CD4-positive, alpha-beta T cell treated with Interleukin-17A for 1 hour (primary cell): ENCODE results near the gene TLR5.
"Not testable (repeated sequence)": the region's sequence is repeated elsewhere in the genome, so short reads cannot be mapped to it uniquely, and the experiment has no call there.

Source experiments
- DNase-seq: peaks from one replicate; pipeline ENCODE4 v3.0.0-alpha.2; 2020

TLR5 gene, protein sequence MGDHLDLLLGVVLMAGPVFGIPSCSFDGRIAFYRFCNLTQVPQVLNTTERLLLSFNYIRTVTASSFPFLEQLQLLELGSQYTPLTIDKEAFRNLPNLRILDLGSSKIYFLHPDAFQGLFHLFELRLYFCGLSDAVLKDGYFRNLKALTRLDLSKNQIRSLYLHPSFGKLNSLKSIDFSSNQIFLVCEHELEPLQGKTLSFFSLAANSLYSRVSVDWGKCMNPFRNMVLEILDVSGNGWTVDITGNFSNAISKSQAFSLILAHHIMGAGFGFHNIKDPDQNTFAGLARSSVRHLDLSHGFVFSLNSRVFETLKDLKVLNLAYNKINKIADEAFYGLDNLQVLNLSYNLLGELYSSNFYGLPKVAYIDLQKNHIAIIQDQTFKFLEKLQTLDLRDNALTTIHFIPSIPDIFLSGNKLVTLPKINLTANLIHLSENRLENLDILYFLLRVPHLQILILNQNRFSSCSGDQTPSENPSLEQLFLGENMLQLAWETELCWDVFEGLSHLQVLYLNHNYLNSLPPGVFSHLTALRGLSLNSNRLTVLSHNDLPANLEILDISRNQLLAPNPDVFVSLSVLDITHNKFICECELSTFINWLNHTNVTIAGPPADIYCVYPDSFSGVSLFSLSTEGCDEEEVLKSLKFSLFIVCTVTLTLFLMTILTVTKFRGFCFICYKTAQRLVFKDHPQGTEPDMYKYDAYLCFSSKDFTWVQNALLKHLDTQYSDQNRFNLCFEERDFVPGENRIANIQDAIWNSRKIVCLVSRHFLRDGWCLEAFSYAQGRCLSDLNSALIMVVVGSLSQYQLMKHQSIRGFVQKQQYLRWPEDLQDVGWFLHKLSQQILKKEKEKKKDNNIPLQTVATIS

DNA sequence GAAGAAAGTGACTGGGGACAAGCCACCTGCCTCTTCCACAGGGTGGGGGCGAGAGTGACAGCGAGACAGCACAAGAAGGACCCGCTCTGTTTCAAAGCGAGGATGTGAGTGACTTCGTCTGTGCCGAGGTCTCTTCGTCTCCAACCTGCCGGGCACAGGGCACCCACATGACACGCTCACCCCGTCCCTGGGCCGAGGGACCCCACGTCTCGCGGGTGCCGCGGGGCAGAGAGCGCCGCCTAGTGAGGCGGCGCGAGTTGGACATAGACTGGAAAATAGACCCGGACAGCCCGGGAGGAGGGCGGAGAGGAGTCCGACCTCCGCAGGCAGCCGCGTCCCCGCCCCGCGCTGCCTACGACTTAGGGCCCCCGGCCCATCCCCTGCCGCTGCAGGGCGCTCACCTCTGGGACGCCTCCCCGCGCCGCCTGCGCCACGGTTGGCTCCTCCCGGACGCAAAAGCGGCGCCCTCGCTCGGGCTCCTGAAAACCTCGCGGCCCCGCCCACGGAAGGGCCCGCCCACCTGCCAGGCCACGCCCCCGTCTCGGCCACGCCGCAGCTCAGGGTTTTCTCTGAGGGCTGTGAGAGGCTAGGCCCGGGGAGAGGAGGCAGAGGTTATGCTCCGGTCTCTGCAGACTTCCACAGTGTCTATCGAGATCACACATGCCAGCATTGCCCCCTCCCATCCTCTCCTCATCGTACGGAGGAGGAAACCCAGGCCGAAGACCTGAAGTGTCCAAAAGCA, at the start of gene TLR5:
TLR5 (minus strand) TSS at position 454 of the 742 bp plus-strand sequence. CDS start 30,217 bp downstream, outside the sequence.
- DNase-seq, result peak; percentile 92

DNA sequence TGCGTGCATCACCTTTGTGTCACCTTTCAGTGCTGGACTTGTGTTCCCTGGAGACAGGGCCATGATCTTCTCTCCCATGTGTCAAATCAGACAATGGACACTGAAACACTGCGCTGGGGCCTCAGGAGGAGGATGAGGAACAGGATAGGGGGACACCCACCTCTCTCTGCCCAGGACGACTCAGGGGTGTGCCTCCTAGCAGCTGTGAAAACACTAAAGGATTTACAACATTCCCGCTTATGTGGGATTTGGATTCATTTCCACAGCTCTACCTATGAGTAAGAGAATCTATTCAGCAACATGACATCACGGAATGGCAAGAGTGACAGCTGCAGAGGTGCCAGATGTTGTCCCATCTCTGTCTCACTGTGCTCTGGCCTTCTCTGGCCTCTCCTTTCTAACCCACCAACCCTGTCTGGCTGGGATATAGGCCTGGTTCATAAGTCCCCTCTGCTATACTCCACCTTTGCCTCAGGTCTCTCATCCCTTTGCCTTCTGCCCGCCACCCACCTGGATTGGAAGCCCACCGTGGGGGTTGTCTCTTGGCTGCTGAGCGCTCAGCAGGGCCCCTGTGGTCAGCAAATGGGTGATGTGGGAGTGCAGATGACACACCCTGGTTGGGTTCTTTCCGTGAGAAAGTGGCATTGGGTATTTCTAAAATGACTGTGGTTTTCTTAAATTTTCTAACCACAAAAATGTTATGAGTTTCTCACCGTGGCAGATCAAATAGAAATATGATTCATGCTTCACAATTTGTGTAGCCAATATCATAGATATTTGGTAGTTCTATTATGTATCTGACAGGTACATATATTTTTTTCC, 47.1 kb upstream of the TLR5 start:
- peak; percentile 62 for DNase-seq

DNA sequence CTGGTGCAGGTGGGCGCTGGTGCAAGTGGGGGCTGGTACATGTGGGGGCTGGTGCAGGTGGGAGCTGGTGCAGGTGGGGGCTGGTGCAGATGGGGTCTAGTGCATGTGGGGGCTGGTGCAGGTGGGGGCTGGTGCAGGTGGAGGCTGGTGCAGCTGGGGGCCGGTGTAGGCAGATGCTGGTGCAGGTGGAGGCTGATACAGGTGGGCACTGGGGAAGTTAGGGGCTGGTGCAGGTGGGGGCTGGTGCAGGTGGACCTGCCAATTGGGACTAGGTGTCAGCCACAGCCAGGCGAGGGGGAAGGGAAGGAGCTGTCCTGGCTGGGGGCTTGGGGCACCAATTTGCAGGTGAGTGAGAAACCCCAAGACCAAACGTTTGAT, 46.5 kb upstream of the TLR5 start:
- DNase-seq, result no peak

DNA sequence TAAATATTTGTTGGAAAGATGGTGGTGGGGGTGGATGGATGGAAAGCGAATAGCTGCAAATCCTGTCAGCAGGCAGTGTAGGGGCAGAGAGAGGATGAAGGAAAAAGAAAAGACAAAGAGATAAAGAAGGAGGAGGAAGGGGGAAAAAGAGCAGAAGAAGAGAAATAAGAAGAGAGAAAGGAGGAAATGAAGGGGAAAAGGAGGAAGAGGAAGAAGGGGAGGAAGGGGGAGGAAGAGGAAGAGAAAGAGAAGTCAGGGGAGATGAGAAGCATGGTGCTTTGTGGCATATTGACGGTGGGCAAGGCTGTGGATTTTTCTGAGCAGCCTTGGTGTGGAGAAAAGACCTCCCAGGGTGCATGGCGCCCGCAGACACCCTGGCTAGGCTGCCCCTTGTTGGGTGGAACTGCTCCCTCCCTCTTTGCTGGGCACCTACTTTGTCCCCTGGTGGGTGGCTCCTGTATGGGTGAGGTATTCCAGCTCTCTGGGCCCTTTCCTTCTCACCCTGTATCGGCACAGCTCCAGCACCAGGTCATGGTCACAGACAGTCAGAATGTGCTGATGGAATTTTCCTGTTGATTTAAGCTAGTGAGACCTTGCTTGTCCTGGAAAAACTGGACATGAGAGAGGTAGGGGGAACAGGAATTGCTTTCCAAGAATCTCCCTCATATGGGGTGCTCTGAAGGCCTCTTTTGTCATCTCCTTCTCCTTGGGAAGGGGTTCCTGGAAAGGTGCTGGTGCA, 45.7 kb upstream of the TLR5 start:
- DNase-seq, result no peak

DNA sequence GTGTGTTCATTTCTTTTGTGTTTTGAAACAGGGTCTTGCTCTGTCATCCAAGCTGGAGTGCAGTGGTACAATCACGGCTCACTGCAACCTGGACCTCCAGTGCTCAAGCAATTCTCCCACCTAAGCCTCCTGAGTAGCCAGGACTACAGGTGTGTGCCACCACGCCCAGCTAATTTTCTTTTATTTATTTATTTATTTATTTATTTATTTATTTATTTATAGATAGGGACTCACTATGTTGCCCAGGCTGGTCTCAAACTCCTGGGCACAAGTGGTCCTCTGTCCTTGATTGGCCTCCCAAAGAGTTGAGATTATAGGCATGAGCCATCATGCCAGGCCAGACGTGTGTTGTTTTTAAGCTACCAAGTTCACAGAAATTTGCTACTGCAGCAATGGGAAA, 43.8 kb upstream of the TLR5 start:
- no peak for DNase-seq

DNA sequence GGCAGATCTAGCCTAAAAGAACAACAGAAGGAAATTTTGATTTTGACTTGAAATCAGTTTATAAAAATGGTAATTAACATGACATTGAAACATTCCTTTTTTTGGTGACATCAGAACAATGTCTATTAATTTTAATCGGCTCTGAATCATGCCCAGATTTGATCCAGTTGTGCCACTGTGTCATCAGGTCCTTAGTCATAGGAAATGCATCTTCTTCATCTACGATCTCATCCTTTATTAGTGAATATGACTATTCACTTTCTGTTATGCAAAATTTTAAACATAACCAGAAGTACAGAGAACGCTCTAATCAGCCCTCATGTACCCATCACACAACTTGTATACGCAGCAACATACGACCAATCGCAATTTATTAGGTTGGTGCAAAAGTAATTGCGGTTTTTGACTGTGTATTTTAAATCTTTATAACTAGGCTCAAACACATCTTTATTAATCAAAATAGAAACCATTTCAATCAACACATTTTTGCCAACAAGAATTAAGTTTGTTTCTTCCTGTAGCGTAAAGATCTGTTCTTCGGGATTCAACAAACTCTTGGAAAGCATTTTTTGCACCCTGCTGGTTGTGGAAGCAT, 40.3 kb upstream of the TLR5 start:
- no peak for DNase-seq

DNA sequence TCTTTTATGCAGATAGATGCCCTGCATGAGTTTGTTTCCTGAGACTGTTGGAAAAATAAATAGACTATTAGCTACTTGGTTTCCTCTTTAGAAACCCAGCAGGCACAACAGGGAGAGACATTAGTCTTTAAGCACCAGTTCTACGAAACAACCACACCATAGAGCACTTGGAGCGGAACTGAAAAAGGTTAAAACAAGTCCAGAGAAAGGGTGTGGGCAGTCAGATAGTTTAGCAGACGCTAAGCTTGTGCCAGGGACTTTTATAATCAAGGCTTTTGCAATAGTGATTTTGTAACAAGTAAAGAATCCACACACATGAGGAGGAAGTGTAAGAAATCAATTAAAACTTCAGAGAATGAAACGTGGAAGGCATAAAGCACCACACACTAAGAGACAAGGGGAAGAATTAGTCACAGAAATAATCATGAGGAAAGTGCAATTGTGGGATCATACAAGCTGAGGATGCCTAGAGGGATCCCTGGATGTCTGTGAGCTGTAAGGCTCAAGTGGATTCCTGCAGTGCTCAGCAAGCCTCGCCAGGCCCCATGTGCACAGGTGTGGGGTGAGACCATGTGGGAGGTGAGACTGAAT, 37.8 kb upstream of the TLR5 start:
- peak; percentile 26 for DNase-seq

DNA sequence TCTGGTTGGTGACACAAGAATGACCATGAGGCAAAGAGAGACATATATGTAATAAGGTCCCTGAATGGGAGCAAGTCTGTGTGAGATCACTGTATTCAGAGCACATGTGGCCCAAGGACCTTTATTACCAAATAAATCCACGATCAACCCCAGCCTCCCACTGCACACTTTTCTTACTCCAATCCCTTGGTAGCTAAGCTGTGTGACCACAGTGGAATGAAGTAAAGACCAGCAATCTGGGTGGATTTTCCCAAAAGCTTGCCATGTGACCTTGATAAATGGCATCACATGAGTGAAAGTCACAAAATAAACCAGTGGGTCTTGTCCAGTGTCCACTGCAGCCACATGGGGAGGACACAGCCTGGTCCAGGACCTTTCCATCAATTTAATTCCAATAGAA, 36.7 kb upstream of the TLR5 start:
- no peak for DNase-seq

DNA sequence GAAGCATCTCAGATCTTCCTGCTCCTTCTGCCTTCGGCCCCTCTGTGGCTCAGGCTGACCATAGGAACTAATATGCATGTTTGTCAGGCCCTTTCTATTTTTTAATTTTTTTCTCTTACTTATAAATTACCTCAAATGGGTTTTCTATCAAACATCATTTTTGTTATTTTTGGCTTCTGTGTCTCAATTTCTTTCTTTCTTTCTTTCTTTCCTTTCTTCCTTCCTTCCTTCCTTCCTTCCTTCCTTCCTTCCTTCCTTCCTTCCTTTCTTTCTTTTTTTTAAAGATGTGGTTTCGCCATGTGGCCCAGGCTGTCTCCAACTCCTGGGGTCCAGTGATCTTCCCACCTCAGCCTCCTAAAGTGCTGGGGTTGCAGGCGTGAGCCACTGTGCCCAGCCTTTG, 36.2 kb upstream of the TLR5 start:
- no peak for DNase-seq

DNA sequence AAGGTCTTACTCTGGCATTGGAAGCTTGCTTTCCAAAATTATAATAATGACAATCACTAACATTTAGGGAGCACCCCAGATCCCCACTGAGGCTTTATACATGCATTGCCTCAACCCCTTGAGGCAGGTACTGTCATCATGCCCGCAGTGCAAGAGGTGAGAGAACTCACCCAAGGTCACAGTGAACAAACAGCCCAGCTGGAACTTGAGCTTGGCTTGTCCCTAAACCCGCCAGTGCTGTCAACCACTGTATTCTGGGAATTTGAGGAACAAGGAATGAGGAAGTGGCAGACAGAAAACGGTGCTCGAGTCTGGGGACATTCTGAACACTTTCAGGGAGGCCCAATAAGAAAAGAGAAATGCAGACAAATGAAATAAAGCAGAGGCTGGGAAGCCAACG, 34.6 kb upstream of the TLR5 start:
- DNase-seq, result no peak

DNA sequence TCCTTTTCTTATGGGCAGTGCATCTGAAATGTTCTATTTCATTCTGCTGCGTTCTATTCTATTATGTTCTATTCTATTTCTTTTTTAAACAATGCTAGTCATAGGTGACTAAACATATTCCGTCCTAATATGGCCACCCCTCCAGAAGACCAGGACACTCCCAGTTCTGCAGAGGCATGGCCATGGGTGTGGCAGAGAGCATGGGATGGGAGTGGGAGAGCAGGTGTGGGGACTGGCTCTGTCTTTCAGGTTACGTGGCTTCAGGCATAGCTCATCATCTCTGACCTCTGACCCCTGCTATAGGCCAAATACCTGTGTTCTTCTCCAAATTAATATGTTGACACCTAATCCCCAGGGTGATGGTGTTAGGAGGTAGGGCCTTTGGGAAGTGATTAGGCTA, 33.4 kb upstream of the TLR5 start:
- DNase-seq, result no peak

DNA sequence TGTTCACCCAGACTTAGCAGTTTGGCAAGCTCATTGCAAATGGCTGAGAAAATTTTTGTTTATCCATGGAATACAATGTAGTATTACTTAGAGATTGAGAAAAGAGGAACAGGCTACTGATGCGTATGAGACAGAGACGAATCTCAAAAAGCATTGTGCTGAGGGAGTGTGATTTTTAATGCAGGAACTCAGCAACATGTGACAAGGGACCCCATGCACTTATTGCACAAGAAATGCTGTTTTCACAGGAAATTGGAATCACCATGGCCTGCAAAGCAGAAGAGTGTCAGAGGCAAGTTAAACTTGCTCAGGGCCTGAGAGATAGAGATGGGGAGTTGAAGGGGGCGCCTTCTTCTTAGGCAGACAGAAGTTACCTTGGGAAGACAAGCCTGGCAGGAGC, 32.6 kb upstream of the TLR5 start:
- peak; percentile 15 for DNase-seq

DNA sequence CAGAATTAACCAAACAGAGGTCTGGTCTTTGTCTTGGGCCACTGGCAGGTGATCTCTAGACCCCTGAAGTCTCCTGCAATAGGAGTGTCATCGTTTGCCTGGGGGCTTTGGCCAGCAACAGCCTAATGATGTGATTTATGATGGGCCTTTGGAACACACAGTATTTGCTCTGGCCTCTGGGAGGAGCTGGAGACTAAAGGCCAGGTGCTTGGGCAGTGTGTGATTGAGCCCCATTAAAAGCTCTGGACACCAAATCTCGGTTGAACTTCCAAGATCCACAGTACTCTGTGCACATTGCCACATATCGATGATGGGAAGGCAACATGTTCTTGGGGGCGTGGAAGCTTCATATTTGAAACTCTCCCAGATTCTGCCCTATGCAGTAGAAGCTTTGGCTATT, 32.0 kb upstream of the TLR5 start:
- no peak for DNase-seq

DNA sequence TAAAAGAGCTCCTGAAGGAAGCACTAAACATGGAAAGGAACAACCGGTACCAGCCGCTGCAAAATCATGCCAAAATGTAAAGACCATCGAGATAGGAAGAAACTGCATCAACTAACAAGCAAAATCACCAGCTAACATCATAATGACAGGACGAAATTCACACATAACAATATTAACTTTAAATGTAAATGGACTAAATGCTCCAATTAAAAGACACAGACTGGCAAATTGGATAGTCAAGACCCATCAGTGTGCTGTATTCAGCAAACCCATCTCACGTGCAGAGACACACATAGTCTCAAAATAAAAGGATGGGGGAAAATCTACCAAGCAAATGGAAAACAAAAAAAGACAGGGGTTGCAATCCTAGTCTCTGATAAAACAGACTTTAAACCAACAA, 26.4 kb upstream of the TLR5 start:
- DNase-seq, result not testable (repeated sequence)

DNA sequence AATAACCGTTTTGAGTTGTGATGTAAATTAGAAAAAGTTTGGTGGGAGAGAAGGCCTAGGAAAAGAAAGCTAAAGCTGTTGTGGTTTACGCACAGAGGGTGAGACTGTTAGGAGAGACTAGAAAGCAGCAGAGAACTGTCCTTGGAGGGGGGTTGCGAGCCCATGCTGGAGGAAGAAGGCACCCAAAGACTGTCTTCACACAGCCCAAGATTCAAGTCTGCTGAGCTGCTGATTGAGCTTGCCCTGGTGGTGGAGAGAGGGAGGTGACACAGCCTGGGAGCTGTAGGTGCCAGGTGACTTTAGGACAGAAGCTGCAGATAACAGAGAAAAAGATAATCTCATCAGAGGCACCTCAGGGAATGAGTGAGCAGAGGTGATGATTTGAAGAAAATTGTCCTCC, 18.3 kb upstream of the TLR5 start:
- no peak for DNase-seq

DNA sequence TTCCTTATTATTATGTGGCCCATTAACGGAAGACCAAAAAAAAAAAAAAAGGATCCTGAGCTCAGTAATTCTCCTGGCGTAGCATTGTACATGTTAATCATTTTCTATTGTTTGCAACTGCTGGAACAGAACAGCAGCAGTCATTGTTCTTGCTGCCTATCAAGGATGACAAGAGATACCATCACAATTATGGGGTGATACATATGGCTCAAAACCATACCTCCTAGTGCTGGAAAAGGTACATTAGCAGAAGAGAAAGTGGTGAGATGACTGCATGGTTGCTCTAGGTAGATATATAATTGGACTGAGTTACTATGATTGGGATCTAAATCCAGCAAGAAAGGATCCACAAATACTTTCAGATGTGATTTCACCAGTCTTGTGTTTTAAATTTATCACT, 13.3 kb upstream of the TLR5 start:
- DNase-seq, result no peak

DNA sequence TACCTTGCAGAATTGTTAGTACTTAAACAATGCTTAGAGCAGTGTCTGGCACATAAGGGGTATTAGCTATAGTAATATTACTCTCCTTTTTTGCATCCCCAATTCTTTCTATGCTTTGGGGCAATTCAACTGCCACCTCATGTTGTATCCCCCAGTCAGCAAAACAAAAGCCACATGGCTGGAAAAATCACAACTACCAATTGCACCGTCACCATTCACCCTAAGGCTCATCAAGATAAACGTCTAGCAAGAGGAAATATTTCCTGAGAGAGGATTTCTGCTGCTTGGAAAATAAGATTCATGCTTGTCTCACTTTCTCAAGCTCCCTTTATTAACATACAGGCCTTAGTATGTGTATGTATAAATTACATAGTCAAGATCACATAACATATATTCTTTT, 12.1 kb upstream of the TLR5 start:
- no peak for DNase-seq

DNA sequence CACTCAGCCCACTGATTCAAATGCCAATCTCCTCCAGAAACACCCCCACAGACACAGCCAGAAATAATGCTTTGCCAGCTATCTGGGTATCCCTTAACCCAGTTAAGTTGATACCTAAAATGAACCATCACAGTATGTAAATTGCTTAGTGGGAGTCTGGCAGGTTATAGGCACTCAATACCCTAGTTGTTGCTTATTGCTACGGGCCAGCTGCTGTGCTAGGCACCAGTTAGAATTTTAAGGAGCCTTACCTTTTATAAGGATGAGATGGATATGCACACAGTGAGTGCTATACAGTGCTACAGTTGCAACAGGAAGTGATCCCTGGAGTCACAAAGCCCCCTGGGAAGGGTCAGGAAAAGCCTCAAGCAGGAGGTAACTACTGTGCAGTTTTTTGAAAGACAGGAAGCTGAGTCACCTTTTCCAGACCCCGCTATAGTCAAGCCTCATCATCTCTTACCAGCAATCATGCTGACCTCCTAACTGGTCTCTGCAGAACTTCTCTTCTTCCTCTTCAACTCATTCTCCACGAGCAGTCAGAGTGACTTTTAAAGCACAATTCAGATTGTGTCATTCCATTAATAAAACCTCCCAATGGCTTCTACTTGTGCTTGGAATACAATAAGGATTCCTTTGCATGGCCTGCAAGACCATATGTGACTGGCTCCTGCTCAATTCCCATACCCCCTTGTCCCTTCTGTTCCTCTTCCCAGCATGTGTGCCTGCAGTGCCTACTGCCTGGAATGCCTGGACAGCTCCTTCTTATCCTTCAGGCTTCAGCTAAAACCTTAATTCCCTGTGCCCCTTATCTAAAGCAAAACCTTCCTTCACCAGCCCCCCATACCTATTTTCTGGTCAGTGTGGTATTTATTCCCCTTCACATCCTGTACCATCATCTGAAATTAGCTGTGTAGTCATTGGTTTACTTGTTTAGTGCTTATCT, 10.4 kb upstream of the TLR5 start:
- no peak for DNase-seq

DNA sequence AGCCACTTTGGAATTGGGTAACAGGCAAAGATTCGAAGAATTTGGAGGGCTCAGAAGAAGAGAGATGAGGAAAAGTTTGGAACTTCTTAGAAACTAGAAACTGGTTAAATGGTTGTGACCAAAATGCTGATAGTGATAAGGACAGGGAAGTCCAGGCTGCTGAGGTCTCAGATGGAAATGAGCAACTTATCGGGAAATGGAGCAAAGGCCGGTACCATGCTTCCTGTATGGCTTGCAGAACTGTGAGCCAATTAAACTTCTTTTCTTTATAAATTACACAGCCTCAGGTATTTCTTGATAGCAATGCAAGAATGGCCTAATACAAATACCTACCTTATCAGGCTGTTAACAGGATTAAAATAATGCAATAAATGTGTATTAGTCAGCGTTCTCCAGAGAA, 9.4 kb upstream of the TLR5 start:
- DNase-seq, result no peak

DNA sequence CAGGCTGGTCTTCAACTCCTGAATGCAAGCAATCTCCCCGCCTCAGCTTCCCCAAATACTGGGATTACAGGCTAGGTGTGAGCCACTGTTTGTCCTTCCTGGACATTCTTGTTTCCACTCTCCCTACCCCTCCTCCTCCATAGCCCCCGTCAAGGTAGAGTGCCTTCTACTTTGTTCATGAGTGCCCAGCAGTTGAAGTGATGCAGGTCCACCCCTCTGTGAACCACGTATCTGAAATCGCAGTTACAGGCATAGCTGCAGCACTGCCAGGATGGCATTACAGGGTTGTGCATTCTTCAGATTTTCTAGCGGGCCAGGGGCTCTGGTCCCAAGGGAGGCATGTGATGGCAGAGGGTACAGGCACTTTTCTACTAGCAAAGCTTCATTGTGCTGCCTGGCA, 7.4 kb upstream of the TLR5 start:
- DNase-seq, result no peak
